Subcutaneous adipose tissue (tissue), 4 donors: ENCODE data around the gene FAM43A. TPM values are rescaled to one million over a fixed set of nuclear protein-coding genes. Genes with fewer than 3 reads are reported as not detected.

Experiments
- CTCF ChIP-seq: fragments of 450-650 bp; IDR thresholded peaks from one replicate; pipeline ENCODE4 v1.5.1; 2016; ENCODE audit warnings: low read depth, mild to moderate bottlenecking, control low read depth, antibody characterized with exemption, moderate library complexity
- total RNA-seq, 4 donors: library from RNA; depleted of rRNA; stranded (reverse); fragments of >200 nt; gene quantifications; one replicate each; pipeline ENCODE4 v1.1.0, GENCODE V29; 2016

FAM43A gene
- total RNA-seq, 4 donors from 2014 or later, result 4.4 to 24.5 (median 9.1) TPM

- TF ChIP-seq CTCF, result no peak
These were observed 26.2 kb downstream of the FAM43A start for GRCh38 chr3:194711913-194712312.

GRCh38 chr3:194713299-194714136 is 27.8 kb downstream of the FAM43A start:
- no peak for TF ChIP-seq CTCF

GRCh38 chr3:194714137-194714455 is 28.4 kb downstream of the FAM43A start:
- no peak for TF ChIP-seq CTCF

GRCh38 chr3:194714564-194714963 is 28.9 kb downstream of the FAM43A start:
- TF ChIP-seq CTCF, result no peak

GRCh38 chr3:194715022-194715800 is 29.5 kb downstream of the FAM43A start:
- no peak for TF ChIP-seq CTCF

GRCh38 chr3:194718079-194718478 is 32.4 kb downstream of the FAM43A start:
- TF ChIP-seq CTCF, result no peak

- no peak for TF ChIP-seq CTCF
These were observed 34.4 kb downstream of the FAM43A start for GRCh38 chr3:194720048-194720447.
